NCI-H1092 treated with DMSO at 0.1 percent for 48 hours (cell line): Measurements from ENCODE around the gene DNAJC25.

Source experiments
- DNase-seq: peaks from one replicate; lab custom pipeline; 2025; lab: John Stamatoyannopoulos, UW

DNAJC25 gene

DNA sequence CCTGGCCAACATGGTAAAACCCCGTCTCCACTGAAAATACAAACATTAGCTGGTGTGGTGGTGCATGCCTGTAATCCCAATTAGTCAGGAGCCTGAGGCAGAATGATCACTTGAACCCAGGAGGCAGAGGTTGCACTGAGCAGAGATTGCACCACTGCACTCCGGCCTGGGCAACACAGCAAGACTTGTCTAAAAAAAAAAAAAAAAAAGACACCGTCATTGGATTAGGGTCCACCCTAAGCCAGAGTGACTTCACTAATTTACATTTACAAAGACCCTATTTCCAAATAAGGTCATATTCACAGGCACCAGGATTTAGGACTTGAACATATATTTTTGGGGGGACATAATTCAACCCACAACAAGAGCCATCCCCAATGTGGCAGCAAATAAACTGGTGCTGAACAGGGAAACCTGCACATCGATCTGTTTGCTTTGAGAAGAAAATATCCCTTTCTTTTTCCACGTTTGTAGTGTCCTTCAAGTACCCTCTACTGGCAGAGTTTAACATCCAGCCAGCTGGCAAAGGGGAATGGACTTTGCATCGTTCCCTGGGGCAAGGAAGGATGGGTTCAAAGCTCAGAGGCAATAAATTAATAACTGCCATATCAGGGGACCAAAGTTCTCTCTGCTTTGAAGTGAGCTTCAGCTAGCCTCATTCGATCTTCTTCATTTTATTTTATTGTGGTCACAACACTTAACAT is 3.7 kb upstream of the DNAJC25 start:
- no peak for DNase-seq

DNA sequence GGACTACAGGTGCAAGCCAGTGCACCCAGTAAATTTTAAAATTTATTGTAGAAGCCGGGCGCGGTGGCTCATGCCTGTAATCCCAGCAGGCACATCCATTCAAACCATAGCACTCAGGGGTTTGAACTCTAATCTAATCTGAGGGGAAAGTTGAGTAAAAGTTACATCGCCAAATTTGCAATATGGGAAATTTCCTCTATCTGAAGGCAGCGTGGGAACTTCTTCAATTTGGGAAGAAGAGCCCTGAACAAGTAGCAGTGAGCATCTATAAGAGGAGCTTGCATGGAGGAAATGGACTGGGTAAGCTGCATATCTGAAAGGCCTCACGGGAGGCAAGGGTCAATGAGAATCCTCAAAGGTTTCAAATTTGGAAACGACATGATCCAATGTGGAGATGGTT is 2.7 kb upstream of the DNAJC25 start:
- DNase-seq: no peak

DNA sequence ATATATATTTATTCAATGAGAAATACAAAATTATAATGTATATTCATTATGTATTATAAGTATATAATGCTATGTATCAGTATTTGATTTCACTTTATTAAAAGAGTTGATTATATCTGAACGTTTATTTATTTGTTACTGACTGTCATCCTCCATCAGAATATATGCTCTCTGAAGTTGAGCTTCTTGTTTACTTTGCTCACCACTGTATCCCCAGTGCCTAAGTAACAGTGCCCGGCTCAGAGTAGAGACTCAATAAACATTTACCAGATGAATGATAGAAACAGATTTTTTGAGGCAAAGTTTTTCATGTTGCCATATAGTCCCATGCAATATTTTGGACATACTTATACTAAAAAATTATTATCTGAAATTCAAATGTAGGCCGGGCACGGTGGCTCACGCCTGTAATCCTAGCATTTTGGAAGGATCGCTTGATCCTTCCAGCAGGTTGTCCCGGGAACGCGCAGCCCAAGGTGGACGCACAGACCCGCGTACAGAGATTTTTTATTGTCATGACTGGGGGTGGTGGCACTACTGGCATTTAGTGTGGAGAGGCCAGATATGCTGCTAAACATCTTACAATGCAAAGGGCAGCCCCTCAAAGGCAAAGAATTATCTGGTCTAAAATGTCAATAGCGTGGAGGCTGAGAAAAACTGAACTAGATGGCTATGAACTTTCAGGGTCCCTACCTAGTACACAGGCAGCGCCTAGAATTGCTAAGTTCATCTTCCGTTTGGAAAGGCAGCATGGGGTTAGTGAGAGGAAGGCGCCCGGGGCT is 761 bp upstream of the DNAJC25 start:
- no peak for DNase-seq

DNA sequence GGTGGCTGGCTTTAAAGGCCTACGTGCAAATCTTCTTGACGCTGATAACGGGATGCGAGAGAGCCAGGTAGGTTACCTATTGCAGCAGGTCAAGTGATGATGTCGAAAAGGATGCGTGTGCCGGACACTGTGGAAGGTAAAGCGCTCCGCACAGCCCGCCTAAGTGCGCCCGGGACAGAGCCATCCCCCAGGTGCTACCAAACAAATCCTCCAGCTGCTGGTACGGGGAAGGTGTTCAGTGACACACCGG is 245 bp upstream of the DNAJC25 start:
- no peak for DNase-seq

DNA sequence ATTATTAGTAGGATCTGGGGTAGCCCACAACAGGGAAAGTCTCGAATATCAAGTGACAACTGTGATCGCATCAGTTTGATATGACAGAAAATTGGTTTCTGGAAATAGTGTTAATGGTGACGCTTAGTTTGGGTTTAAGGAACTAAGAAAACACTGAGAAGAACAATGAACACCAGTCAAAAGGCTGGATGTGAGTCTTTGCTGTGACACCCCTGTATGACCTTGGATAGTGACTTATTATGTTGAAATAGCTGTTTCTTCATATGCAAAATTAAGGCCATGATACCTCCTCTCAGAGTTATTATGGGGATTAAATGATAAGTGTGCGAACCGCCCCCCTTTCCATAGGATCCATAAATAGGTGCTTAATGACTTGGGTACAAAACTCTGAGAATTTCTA is 926 bp downstream of the DNAJC25 start:
- DNase-seq: no peak

DNA sequence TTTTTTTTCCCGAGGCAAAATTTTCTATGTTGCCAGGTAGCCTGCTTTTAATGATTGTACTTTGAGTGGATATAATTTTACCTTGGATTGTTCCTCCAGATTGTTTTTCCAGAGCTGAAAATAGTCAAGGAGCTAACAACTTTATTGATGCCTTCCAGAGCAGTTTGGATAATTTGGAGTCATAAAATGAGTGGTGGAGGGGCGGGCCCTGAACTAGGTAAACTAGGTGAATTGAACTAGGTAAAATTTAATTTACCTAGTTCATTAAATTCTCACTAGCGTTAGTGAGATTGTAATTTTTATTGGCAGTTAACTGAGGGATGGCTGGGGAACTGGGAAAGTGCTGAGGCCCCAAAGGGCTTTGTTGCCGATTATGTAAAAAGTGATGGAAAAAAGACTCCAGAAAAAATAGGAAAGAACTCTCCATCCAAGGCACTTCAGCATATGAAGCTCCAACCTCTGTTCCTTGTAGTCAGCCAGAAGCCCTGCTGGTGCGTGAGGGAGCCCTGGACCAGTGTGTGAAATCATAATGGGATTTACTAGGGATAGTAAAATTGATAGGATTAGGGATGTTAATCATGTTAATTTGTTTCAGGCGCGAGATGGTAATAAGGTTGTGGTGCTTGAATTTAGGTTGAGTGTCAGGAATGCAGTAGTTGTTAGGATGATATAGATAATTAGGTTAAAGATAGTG is 1.7 kb downstream of the DNAJC25 start:
- DNase-seq: no peak

DNA sequence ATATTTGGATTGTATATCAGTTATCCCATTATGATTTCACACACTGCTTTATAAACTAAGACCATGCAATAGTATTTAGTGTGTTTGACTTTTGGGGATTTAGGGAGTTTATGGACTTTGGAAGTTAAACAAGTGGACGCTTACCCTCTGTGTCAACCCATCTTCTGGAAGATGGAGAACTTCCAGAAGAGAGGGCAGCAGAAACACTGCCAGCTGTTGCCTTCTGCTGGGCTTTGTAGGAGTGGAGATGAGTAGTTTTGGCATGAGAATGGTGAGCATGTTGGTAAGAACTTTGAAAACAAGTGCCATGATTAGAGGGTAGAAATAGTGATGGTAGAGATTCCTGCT is 2.2 kb downstream of the DNAJC25 start:
- no peak for DNase-seq

DNA sequence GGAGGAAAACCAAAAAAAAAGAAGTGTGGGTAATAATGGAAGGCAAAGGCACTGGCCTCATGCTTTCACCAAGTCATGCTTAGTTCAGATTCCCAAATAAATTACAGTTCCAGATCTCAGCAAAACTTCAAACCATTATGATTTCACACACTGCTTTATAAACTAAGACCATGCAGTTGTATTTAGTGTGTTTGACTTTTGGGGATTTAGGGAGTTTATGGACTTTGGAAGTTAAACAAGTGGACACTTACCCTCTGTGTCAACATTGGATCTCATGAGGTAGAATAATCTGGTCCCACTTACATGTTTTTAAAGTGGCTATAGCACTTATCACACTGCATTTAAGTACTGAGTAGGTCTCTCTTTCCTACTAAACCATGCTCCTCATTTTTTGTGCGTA is 3.7 kb downstream of the DNAJC25 start:
- DNase-seq: no peak

DNA sequence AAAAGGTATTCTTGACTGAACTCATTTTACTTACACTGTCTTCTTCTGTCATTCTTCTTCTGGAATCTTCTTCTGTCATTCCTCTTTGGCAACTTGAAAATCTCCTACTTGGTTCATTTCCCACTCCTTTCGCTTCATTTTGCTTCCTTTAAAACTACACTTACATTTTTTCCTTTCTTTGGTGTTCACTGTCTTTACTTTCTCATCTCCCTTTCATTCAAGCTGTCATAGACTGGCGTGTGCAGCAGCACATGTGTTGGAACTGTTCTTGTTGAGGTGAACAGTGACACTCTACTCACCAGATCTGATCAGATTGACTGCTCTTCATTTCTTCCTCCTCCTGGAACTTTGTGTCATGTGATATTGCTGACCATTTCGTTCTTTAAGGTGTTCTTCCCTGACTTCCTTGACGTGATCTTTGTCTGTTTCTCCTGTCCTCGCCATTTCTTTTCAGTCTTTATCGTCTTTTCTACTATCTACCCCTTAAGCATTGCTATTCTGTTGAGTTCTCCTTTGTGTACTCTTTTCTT is 6.4 kb downstream of the DNAJC25 start:
- no peak for DNase-seq

DNA sequence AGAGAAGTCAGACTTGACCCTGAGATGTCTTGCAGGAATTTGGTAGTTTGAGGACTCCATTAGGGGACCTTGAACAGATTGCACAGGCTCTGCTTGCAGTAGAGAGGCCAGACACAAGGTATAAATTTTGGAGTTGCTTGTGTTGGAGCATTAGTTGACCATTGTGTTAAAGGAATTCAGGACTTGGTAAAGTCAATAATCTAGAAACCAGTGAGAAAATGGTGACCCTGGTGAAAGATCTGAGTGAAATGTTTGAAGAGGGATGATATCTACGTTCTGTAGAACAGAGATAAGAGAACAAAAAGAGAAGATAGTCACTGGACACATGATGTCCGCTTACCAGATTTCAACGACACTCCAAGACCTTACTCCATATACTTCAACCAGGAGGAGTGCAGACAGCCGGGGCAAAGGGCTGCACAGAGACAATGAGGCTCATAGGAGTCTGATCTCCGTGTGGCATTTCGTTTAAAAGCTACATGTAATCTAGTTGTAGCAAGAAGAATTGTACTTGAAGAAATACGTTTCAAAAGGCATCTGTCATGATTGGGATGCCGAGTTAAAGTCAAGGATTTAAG is 13.2 kb downstream of the DNAJC25 start:
- no peak for DNase-seq

DNA sequence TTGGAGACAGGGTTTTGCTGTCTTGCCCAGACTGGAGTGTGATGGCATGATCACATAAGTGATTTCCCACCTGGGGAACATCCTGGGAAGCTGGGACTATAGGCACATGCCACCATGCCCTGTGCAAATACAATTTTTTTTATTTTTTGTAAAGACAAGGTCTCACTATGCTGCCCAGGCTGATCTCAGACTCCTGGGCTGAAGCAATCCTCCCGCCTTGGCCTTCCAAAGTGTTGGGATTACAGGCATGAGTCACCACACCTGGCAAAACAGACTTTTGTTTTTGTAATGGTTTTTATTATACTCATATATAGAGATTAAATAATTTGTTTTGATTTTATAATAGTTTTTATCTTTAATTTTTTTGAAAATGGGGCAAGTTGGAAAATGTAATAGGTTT is 14.7 kb downstream of the DNAJC25 start:
- no peak for DNase-seq

DNA sequence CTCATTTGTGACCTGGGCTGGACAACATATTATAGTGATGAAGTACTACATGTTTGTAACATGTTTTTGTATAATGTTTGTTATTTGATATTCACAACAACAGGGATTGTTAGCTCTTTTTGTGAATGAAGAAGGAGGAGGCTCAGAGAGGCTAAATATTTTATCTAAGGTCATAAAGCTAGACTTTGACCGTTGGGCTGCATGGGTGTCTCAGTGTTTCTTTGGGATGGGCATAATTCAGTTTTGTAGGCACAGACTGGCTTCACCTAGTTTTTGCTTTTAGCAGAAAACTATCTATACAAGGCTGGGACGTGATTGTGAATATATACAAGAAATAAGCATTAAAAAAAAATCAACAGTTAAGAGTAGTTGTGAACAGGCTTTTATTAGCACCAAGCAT is 15.3 kb downstream of the DNAJC25 start:
- no peak for DNase-seq

DNA sequence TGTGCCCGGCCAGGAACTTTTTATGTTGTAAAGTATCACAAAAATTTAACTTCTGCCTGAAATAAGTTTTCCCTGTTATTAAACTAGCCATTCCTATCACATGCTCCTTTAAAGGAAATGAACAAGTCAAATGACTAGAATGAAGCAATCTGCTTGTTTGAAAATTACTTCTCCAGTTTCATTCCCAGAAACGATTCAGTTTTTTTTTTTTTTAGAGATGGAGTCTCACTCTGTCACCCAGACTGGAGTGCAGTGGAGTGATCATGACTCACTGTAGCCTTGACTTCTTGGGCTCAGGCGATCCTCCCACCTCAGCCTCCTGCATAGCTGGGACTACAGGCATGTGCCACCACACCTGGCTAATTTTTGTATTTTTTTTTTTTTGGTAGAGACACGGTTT is 16.9 kb downstream of the DNAJC25 start:
- no peak for DNase-seq

DNA sequence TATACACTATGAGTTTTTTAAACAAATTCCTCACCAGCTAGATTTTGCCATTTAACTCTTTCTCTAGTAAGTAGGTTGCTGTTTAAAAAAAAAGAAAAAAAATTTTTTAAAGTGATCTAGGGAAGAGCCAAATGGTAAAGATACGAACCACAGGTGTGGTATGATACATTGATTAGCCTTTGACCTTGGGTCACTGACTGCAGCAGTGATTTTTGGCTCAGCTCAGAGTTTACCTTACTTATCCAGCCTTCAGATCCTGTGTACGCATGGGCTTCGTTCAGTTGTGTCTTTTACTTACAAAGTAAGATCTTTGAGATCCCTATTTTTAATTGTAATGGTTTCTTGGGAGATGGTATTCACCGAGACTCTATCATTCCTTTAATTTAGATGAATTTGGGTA is 17.9 kb downstream of the DNAJC25 start:
- no peak for DNase-seq

DNA sequence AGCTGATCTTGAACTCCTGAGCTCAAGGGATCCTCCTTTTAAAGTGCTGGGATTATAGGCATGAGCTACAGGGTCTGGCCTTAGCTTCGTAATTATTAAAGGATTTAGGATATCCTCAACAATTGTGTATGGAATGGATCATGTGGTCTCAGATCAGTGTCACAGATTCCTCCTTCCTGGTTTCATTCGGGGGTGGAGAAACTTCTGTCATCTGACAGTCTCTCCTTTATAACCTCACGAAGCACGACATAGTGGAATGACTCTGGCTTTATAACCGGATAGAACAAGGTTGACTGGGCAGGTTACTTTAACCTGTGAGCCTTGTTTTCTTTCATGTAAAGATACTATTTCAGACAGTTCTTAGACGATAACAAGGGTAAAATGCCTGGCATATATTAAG is 25.9 kb downstream of the DNAJC25 start:
- DNase-seq: no peak

DNA sequence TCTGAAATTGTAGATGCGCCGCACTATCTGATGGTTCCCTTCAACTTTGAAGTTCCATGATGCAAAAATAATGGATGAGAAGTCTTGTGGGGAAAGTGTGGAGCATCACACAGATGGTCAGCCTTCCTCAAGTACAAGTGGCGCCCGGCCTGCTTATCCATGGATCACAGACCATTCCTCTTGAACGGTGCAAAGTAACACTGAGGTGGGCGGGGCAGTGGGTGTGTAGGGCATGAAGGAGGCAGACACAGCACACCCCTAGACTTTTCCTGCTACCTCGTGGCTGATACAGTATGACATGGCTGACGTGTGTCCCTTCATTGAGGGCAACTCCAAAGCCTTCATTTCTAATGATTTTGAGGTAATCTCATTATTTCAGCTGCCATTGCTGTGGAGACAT is 27.8 kb downstream of the DNAJC25 start:
- no peak for DNase-seq

DNA sequence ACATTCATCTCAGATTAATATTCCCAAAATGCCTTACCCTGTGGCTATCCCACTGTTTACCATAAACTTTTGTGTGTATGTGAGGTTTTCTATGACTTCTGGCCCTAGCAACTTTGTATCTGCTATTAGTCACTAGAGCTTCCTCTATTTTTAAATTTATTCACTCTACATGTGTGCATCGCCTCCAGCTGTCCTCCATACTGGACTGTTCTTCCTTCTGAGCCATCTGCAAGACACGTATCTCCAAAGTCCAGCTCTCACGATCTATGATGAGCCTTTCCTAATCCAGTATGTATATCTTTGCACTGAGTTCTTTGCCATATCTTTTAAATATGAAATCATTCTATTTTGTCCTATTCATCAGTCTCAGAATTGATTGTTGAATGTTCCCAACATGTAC is 28.6 kb downstream of the DNAJC25 start:
- DNase-seq: no peak

DNA sequence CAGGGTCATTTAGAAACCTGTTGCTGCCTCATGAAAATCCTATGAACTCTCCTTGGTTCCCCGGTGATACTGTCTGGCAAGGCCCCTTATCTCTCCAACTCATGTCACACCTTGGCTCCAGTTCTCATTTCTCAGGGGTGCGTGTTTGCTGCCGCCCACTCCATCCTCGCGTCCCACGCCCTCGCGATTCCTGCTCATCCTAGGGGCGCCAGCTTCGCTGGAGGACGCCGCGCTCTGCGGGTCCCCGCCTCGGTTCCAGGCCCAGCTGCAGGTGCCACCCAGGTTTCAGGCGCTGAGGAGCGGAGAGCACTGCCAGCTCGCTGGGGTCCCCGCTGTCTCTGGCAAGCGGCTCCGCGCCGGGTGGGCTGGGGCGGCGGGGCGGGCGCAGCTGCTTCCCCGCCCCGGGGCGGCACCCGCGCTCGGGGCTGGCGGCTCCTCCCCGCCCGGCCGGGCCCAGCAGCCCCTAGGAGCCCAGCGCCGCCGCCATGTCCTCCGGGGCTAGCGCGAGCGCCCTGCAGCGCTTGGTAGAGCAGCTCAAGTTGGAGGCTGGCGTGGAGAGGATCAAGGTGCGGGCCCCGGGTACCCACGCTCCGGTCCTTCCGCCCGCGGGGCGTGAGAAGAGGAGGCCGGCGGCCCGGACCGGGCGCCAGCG is 30.1 kb downstream of the DNAJC25 start, which contains the start of gene GNG10:
TSS of gene GNG10 (plus strand) at position 456 of the 652 bp plus-strand sequence. CDS start at position 486, 30 bp downstream.
- DNase-seq: peak; percentile 80

DNA sequence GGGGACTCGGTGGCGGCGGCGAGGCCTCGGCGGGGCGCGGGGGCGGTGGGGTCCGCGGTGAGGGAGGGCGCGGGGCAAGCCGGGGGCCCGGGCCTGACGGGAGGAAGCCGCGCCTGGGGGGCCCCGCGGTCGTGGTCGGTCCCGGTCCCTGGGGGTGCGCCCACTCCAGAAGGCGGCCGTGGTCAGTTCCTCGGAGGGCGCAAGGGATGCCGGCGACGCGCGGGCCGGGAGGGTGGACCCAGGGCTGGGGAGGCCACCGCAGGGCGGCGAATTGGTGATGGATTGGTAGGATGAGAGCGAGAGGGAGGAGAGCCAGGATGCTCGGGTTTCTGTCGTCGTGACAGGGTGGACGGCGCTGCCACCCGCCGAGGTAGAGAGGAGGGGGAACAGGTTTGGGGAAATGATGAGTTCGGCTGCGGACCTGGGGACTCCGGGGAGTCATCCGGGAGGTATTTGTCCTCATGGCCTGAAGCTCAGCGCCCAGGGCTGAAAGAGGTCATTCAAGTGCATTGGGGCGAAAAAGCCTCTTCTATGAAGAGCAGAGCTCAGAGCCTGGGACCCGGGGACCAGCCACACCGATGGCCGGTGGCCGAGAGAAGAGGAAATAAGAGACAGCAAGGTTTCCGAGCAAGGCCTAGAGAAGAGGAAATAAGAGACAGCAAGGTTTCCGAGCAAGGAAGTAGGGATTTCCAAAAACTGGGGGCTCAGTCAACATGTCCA is 30.8 kb downstream of the DNAJC25 start:
- DNase-seq: peak; percentile 31

DNA sequence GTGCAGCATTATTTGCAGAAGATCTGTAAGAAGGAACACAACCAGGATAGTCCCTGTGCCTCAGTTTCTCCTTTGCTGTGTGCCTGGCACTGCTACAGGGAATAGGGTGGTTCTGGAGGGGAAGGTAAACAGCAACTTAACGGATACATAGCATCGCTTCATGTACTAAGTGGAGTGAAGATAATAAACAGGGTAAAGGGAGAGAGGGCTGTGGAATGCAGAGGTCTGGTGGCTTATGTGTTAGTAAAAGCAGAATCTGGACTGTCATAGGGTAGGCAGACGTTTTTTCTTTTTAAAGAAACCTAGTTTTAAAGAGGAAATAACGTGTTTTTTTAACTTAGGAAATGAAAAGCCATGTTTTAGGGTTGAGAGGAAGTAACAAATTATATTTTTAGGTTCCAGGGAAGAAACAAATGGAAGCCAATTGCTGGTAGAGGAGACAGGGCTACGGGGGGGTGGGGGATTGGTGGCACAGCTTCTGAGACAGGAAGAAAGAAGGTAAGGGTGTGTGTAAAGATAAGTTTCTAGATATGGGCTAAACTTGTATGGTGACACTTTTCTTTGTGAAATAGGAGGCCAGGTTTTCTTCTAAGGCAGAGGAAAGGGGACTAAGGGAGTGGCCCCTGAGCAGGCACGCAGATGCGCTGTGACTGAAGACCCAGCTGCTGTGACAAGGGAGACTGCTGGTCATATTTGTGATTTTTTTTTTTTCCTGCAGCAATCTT is 31.6 kb downstream of the DNAJC25 start:
- DNase-seq: peak; percentile 16

DNA sequence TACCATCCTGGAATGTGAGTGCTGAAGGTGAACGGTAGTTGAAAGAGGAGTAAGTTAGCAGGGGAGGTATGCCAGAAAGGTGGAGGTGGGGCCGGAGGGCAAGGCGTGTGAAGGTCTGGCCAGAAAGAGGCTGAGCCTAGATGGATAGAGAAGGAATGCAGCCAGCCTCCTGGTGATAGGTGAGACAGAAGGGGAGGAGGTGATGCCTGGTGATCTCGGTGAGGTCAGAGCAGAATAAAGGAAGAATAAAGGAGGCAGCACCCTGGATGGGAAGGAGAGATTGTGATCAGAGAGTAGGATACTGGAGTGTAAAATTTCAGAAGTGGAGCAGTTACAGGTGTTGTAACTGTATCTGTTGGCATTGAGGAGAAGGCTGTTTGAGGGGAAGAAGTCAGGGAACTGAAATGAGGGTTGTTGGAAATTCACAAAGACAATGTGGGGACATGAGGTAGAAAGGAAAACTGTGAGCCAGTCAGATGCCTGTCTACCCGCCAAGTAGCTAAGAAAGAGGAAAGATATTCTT is 32.2 kb downstream of the DNAJC25 start:
- DNase-seq: no peak
